HG03280 (cell line): ENCODE data around the gene TBC1D22A.

Source experiments
- ATAC-seq: cut with Tn5 transposase; IDR thresholded peaks from one replicate; pipeline ENCODE4 v1.9.1; 2021; ENCODE audit warnings: mild to moderate bottlenecking, moderate library complexity; ENCODE audit not compliant: unreplicated experiment

The TBC1D22A gene

DNA sequence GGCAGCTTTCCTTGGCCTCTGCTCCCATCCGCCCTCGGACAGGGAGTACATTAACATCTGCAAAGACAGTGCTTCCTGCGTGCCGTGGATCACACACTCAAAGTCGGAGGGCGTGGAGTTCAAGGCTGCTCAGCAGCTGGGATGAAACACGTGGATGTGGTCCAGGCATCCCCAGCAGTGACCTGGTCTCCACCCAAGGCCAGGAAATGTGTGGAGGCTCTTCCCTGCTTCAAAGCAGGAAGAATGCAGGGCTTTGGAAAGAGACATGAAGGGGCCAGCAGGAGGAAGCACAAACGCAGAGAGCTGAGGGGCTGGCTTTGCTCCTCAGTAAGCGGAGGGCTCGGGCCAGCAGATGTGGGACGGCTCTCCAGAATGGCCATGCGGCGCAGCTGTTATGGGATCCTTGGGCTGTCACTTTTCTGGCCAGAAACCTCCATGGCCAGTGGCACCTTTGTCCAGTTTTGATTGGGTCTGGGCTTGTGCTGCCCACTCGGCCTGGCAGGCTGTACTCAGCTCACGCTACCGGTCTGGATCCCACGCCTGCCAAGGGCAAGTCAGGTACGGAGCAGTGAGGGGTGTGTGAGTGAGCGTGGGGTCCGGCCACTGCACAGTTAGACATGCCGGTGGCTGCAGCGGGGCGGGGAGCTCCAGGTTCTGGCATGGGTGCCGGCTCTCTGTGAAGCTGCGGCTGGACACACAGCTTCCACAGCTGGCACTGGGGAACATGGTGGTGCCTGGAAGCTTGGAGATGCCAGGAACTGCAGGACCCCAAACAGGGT is 438.0 kb downstream of the TBC1D22A start:
- ATAC-seq, result no peak

DNA sequence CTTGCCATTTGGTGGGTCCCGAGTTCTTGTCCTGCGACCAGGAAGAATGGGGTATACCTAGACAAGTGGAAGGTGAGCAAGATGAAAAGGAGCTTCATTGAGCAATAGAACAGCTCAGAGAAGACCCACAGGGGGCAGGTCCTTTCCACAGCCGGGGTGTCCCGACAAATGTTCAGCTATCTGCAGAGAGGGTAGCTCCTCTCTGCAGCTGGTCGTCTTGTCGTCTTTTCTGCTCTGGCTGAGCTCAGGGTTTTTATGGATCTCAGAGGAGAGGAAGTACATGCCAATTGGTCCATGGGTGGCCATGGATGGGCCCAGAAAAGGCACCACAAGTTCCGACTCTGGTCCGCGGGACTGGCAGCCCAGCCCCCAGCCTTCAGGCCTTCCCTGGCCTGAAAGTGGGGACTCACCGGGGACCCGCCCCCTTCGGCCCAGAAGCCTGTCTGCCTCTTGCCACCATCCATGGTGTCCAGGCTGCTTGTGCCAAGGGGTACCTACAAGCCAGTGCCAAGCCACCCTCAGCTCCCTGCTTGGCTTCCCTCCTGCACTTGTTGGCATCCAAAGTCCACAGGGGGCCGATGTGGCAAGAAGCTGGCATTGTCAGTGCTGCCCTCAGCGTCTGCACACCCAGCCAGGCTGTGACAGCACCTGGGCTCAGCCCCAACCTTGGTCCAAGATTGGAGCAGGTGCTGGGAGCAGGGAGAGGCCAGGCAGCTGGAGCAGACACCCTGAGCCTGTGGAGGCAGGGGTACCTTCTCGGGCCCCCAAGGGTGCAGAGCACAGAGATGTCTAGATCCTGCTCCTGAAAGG is 438.9 kb downstream of the TBC1D22A start:
- no peak for ATAC-seq

DNA sequence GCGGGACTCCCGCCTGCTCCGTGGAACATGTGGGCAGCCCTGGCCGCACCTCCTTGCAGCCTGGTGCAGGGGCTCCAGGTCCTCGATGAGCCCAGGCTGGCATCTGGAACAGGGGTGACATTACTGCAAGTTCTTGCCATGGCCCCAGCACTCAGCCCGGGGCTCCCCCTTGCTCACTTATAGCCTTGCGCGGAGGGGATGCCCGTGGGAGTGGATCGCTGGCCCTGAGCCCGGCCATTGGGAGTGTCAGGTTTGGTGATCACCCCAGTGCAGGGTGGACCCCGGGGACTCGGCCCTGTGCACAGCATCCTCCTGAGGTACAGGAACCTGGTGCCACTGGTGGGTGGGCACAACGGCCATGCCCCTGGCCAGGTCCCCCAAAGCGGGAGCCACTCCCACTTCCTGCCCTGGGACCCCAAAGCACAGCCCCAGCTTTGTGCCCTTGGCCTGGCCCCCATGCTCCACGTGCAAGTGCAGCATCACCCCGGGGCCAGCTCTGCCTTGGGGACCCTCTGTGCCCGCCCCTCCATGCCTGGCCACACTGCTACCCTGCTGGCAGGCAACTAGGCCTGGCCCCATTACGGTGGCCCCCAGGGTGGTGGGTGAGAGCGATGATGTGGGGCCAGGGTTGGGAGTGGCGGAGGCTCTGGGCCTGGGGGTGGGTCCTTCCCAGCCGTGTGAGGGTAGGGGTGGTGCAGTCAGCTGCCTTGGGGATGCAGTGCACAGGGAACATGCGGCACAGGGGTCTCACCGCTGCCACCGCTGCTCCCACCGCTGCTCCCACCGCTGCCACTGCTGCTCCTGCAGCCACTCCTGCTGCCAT is 439.8 kb downstream of the TBC1D22A start:
- no peak for ATAC-seq

DNA sequence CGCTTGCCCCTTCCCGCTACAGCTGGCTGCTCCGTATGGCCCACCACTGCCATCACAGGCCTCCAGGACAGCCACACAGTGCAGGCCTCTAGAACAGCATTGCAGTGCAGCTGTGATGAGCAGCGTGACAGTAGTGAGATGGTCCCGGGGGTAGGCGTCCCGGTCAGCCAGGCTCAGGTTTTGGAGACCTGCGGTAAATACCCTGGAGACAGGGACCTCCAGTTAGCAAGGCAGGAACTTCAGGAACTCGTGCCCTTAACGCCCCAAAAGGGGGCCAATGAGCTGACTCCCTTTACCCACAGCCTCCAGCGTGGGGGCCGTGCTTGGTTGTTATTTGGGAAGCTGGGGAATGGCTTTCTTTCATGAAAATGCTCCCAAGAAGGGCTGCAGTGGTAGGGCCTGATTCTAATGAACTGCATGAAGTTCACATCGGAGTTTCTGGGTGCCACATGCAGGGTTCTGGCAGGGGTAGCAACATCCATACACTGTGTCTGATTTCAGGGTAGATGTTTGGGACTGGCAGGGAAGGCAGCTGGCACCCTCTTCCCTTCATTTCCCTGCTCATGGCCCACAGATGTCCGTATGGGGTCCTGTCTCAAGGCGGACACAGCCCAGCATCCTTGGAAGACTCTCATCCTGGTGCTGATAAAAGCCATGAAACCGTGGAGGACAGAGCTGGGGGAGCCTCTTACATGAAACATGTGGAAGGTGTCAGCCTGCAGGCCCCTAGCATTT is 440.5 kb downstream of the TBC1D22A start:
- ATAC-seq, result no peak

DNA sequence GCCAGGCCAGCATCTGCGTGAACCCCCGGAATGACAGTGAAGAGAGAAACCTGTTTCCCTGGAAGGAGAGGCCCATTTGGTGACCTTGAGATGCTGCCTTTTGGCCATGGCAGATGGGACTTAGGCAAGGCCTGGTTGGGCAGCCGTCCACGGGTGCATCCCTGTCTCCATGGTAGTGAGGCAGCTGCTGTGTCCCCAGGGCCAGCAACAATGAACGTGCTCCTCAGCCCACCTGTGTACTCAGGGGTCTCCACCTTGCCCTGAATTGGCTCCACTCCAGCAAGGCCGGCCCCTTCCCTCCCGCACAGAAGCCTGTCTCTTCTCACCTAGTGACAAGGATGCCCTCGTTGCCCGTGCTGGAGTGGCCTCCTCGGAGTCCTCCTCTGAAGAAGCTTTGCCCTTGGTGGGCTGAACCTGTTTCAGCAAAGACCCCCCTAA is 441.1 kb downstream of the TBC1D22A start:
- ATAC-seq, result no peak

DNA sequence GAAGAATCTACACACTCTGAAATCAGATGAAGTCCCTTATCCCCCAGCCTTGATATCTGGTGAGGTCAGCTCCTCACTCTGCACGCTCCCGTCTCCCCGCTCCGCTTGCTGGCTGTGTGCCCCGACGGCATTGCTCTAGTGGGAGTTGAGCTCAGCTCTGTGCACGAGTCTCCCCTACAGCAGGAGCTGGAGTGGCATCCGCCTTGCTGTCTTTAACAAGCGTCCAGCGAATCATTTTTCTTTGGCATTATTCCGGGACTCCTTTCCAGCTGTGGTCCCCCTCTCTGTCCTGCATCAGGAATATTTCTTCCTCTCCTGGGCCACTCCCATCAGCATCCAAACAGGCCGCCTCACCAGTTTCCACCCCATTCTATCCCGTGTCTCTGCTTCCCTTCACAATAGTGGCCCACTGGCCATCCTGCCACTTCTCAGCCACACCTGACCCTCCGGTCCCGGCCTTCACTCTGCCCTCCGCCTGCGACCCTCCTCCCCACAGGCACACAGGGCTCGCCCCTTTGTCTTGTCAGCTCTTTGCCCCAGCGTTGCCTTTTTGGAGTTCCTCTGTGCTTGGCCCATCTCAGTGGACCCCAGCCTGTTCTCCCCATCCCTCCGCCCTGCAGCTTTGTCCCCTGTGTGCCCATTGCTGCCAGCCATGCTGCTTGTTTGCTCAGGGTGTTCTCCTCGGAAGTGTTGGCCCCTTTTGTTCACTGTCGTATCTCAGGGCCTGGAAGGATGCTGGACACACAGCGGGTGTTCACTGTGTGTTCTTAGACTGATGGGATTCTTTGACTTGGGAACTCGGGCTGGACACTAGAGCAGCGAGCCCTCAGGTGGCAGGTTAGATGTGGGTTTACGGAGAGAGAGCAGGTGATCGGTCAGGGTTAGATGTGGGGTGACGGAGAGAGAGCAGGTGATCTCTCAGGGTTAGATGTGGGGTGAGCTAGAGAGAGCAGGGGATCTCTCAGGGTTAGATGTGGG is 441.8 kb downstream of the TBC1D22A start:
- no peak for ATAC-seq

DNA sequence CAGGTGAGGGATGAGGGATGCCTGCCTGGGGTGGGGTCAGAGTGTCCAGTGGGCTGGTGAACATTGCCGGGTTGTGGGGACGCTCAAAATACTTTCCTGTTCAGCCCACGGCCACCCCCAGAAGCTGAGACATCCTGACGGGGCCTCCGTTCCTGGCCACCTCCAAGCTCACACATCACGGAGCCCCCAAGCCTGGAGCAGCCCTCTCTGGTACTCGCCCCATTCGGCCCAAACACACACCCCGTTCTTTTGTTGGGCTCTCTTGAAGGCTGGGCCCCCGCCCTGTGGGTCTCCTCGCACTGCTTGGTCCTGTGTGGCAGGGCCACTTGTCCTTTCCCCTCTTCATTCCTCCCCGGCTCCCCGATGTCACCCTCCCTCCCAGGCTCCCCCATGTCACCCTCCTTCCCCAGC is 442.6 kb downstream of the TBC1D22A start:
- ATAC-seq, result no peak

DNA sequence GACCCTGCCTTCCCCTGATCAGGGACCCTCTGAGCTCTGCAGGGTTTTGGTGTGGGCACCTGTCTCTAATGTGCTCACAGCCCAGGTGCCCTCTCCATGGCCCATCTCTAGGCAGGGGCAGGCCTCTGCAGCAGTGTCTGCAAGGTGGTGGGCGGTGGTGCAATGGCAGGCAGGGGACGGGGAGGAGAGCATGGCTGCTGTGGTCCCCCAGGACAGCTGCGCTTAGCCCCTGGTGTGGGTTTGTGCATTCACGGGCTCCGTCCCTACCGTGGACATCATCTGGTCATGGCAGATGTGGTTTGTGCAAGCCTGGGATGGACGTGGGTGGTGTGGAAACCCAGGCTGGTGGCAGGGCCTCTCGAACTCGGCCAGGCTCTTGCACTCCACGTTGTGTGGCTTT is 443.1 kb downstream of the TBC1D22A start:
- ATAC-seq, result no peak

DNA sequence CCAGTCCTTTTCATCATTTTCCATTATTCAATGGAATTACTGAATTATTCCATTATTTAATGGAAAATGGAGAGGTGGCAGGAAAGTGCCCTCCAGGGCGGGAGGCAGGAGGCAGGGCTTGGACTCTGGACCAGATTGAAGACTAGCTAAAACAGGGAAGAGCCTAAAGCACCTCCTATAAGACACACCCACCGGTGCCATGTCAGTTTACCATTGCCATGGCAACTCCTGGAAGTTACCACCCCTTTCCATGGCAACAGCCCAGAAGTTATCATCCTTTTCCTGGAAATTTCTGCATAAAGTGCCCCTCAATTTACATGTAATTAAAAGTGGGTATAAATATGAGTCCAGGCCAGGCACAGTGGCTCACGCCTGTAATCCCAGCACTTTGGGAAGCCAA is 443.7 kb downstream of the TBC1D22A start:
- no peak for ATAC-seq

DNA sequence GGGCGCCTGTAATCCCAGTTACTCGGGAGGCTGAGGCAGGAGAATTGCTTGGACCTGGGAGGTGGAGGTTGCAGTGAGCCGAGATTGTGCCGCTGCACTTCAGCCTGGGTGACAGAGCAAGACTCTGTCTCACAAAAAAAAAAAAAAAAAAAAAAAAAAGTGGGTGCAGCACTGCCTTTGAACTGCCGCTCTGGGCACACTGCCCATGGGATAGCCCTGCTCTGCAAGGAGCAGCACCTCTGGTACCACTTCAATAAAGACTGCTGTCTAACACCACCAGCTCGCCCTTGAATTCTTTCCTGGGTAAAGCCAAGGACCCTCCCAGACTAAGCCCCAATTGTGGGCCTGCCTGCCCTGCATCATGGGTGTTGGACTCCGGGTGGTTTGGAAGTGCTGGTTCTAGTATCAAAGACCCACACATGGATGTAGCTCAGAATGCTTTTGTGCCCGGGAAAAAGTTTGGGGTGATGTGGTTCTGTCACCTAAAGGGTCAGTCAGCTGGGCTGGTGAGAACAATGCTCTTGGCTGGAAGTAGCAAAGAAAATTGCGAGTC is 444.3 kb downstream of the TBC1D22A start:
- no peak for ATAC-seq

DNA sequence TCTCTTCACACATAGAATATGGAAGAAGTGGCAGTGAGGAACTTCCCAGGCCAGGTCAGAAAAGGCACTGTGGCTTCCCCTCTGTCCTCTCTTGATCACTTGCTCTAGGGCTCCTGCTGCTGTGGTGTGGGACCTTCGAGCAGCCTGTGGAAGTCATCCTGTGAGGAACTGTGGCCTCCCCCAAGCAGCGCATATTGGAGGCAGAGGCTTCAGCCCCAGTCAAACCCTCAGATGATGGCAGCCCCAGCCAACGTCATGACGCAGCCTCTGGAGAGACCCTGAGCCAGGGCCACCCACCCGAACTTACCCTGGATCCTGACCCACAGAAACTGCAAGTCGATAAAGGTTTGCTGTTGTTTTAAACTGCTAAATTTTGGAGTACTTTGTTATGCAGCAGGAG is 444.9 kb downstream of the TBC1D22A start:
- no peak for ATAC-seq

DNA sequence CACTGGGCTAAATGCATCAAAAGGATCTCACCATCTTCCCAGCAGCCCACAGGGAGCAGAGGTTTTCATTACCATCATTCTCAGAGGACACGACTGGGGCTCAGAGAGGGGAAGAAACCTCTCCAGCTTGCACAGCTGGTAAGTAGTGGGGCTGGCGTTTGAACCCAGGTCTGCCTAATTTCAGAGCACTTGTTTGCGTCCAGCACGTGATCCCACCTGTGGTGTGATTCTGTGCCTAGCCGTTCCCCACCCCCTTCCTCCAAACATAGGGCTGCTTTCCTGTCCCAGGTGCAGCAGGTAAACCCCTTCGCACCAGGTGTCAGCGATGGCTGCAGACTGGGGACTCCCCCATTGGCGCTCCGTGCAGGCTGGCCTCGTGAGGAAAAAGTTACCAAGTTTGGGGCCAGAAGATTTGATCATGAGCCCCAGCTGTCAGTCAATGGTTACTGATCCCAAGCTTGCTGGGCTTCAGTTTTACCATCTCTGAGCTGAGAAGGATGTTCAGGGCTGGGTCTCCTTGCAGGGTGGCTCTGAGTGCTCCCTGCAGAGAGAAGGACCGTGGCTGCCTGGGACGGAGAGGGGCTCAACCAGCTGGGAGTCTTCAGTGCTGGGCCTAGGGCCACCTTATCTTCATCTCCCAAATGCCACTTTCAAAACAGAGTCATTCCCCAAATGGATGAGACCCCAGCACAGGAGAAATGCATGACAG is 445.6 kb downstream of the TBC1D22A start:
- no peak for ATAC-seq

DNA sequence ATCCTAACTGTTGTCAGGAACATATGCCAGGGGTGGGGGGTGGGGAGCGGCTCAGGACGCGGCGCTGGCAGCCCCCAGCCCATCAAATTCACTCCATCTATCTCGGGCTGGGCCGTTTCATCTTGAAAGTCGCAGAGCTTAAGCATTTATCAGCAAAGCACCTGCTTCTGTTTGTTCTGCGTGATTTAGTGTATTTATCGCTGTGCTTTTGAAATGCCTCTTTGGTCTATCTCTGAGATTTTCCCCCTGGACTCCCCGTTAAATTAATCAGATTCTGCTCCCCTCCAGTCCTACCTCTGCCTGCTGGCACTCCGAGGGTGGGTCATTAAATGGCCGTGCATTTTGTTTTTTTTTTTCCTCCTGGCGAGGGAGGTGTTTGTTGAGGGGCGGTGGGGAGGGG is 446.2 kb downstream of the TBC1D22A start:
- ATAC-seq, result no peak

DNA sequence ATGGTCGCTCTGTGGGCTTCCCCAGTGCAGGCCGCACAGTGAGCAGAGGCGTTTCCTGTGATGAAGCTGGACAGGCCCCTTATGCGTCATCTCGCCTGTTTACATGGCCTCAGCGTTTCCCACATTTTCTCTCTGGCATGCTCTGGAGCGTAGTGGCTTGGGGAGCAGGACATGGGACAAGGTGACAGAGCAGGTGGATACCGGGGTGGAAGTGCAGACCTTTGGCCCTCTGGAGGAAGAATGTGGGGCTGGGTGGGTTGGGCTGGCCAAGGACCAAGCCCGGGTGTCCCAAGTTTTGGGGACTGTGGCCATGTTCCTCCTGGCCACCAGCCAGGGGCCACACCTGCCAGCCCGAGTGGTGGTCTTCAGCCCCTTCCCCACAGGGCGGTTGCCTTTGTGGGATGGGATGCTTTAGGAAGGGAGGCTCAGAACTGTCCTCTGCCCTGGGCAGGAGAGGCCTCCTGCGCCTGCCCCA is 446.6 kb downstream of the TBC1D22A start:
- no peak for ATAC-seq

DNA sequence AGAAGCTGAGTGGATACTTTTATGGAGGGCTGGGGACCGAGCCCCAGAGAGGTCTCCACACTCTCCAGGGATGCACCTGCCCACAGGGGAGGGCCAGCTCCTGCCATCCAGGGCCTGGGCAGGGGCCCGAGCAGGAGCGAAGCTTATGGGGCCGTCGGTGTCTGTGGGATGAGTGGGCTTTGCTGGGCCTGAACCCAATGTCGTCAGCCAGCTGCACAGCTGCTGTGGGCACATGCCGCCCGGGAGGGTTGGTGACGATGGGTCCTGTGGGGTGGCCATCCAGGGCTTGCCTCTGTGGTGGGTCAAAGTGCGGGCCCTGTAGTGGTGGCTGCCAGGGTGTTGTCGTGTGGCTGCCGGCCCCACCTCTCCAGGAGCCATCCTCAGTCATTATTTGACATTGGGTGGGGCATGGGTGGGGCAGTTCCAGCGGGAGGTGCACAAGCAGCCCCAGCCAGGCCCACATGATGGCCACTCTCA is 447.1 kb downstream of the TBC1D22A start:
- no peak for ATAC-seq

DNA sequence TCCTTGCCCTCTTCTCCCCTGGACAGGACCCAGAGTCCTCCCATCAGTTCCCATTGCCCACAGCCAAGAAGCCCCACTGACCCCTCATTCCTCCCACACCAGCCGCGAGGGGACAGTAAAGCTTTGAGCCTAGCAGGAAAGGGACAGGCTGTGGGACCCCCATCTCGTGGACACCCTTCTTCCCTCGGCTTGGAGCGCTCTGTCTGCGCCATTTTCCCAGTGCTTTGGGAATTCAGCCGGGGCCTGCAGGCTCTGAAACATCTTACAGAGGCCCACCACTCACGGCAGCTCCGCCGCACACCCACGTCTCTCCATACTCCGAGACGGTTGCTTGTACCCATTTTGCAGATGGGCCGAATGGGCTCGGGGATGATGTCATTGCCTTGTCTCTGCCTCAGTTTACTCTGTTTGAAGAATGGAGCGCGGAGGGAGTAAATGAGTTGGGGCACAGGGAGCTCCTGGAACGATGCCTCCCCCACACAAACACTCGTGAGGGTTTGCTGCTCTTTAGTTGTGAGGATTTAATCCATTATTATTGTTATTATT is 447.7 kb downstream of the TBC1D22A start:
- ATAC-seq, result no peak

DNA sequence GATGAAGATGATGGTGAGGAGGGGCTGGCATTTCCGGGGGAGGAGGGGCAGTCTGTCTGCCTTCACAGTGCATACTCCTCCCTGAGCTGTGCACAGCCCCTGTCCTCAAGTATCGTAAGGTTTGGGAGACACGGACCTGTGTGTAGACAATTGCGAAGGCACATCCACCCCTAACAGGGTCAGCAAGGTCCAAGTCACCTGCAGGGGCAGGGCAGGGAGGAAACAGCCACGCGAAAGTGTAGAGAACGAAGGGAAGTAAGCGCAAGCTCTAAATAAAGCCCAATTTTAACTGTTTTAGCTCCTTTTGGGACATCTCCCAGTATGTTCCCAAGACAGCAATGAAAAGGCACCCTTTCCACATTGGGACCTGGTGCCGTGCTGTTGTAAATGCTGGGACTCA is 448.2 kb downstream of the TBC1D22A start:
- no peak for ATAC-seq
